HG03064 (cell line): ENCODE results near the gene DHRS3.
"Not testable (repeated sequence)": the region's sequence is repeated elsewhere in the genome, so short reads cannot be mapped to it uniquely, and the experiment has no call there.

Source experiments
- ATAC-seq: cut with Tn5 transposase; IDR thresholded peaks from one replicate; pipeline ENCODE4 v1.9.1; 2021; ENCODE audit warnings: low read depth; ENCODE audit not compliant: unreplicated experiment

The DHRS3 gene

GRCh38 chr1:12525311-12526181, 92.5 kb downstream of the DHRS3 start:
- ATAC-seq = no peak

GRCh38 chr1:12524266-12524665, 93.7 kb downstream of the DHRS3 start:
- no peak for ATAC-seq

GRCh38 chr1:12522780-12523179, 95.2 kb downstream of the DHRS3 start:
- not testable (repeated sequence) for ATAC-seq

GRCh38 chr1:12521096-12521495, 96.9 kb downstream of the DHRS3 start:
- no peak for ATAC-seq

GRCh38 chr1:12519693-12520364, 98.2 kb downstream of the DHRS3 start:
- ATAC-seq = no peak

GRCh38 chr1:12518931-12519692, 98.9 kb downstream of the DHRS3 start:
- no peak for ATAC-seq
